Activated T-cell treated with anti-CD3 and anti-CD28 coated beads, Interleukin-2, amount 50 U/mL, for 24 hours (primary cell): ENCODE results near the gene TRPM1.
"Not testable (repeated sequence)": the region's sequence is repeated elsewhere in the genome, so short reads cannot be mapped to it uniquely, and the experiment has no call there.

Source experiments
- DNase-seq: peaks from one replicate; pipeline ENCODE4 v3.0.0-alpha.2; 2020
- H3K27ac Mint-ChIP-seq: 2 replicates; pipeline ENCODE4 v1.8.0; 2020; ENCODE audit warnings: mild to moderate bottlenecking, mixed read lengths
- H3K27me3 Mint-ChIP-seq: 2 replicates; pipeline ENCODE4 v1.8.0; 2020; ENCODE audit warnings: mixed read lengths
- H3K36me3 Mint-ChIP-seq: 2 replicates; pipeline ENCODE4 v1.8.0; 2020; ENCODE audit warnings: low read depth, mixed read lengths
- H3K4me1 Mint-ChIP-seq: 2 replicates; pipeline ENCODE4 v1.8.0; 2020; ENCODE audit warnings: low read depth, mixed read lengths
- H3K4me3 Mint-ChIP-seq: 2 replicates; pipeline ENCODE4 v1.8.0; 2020; ENCODE audit warnings: mild to moderate bottlenecking, moderate library complexity, mixed read lengths
- H3K9me3 Mint-ChIP-seq: 2 replicates; pipeline ENCODE4 v1.8.0; 2020; ENCODE audit warnings: mixed read lengths

The TRPM1 gene

DNA sequence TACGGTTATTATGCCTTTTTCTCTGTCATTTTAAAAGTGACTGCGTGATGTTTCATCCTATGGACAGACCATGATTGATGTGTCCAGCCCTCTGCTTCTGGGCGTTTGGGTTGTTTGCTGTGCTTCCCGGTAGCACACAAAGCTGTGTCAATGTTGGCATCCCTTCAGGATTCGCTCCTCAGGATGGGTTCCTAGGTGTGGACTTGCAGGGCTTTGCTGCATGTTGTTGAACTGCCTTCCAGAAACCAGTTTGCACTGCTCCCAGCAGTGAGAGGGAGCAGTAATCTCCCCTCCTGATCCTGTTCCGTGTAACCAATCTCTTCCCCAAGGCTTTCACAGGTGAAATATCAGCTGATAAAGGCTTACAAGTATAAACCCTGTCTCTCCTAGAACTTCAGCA is 787 bp downstream of the TRPM1 start:
- Mint-ChIP-seq H3K9me3 (no peaks in the 10 kb centered on the region), H3K27ac (no peak overlapping the region), H3K36me3 (no peaks in the 10 kb centered on the region), H3K27me3 (no peaks in the 10 kb centered on the region), H3K4me1 (peaks cover 1% of the 10 kb centered on the region), H3K4me3 (no peak overlapping the region)
- no peak for DNase-seq

DNA sequence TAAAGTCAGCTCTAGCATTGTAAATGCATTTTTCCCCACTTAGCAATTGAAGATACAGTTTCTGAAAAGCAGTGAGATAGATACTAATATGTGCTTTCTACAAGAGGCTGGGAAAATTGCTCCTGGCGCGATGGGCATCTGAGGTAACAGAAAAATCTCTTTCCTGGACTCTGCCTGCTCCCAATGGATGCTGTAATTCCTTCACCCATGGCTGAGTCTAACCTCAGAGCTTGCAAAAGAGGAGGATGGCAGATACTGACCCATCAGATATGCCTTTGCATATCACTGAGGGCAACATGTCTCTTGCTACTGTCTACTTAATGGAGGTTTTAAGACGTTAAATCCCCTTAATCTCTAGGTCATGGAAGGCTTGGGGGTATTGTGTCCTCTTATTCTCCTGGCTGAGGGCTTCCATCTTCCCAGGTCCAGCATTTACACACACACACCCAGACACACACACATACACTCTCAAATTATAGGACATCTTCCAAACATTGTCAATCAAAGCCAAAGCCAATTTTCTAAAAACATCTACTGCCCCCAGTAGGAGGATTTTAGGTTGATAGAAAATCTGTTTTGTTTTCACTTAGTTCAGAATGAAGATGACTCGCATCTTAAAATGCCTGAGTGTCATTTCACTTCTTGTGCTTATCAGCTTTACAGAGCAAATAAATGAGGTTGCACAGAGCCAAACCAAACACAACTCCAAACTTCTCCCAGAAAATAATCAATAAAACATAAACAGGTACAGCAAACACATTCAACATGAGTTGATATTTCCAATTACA is 2.4 kb downstream of the TRPM1 start:
- H3K4me1 Mint-ChIP-seq = peaks cover 1% of the 10 kb centered on the region
- H3K9me3 Mint-ChIP-seq = no peaks in the 10 kb centered on the region
- H3K36me3 Mint-ChIP-seq = no peaks in the 10 kb centered on the region
- H3K27me3 Mint-ChIP-seq = no peaks in the 10 kb centered on the region
- no peak overlapping the region for H3K27ac Mint-ChIP-seq
- DNase-seq = no peak
- H3K4me3 Mint-ChIP-seq = no peak overlapping the region

- DNase-seq = no peak
- Mint-ChIP-seq H3K27me3 (no peaks in the 10 kb centered on the region), H3K36me3 (no peaks in the 10 kb centered on the region), H3K4me3 (no peak overlapping the region), H3K4me1 (peaks cover 1% of the 10 kb centered on the region), H3K27ac (no peak overlapping the region), H3K9me3 (no peaks in the 10 kb centered on the region)
These were observed 3.0 kb downstream of the TRPM1 start for GRCh38 chr15:31098491-31098917.

GRCh38 chr15:31096563-31096962 is 5.0 kb downstream of the TRPM1 start:
- H3K4me3 Mint-ChIP-seq = no peak overlapping the region

GRCh38 chr15:31091481-31091880 is 10.0 kb downstream of the TRPM1 start:
- Mint-ChIP-seq H3K27ac (no peak overlapping the region), H3K27me3 (no peaks in the 10 kb centered on the region), H3K9me3 (no peaks in the 10 kb centered on the region), H3K4me3 (no peak overlapping the region), H3K36me3 (no peaks in the 10 kb centered on the region), H3K4me1 (no peaks in the 10 kb centered on the region)
- DNase-seq = no peak

More at GRCh38 chr15:31096563-31096962, 5.0 kb downstream of the TRPM1 start:
- H3K27ac Mint-ChIP-seq = no peak overlapping the region
- H3K9me3 Mint-ChIP-seq = no peaks in the 10 kb centered on the region
- H3K27me3 Mint-ChIP-seq = no peaks in the 10 kb centered on the region
- no peaks in the 10 kb centered on the region for H3K36me3 Mint-ChIP-seq
- no peak for DNase-seq
- peaks cover 1% of the 10 kb centered on the region for H3K4me1 Mint-ChIP-seq

- no peak for DNase-seq
- Mint-ChIP-seq H3K36me3 (no peaks in the 10 kb centered on the region), H3K27ac (no peak overlapping the region), H3K4me3 (no peak overlapping the region), H3K9me3 (no peaks in the 10 kb centered on the region), H3K27me3 (no peaks in the 10 kb centered on the region), H3K4me1 (no peaks in the 10 kb centered on the region)
These were observed 10.8 kb downstream of the TRPM1 start for GRCh38 chr15:31090766-31091165.

DNA sequence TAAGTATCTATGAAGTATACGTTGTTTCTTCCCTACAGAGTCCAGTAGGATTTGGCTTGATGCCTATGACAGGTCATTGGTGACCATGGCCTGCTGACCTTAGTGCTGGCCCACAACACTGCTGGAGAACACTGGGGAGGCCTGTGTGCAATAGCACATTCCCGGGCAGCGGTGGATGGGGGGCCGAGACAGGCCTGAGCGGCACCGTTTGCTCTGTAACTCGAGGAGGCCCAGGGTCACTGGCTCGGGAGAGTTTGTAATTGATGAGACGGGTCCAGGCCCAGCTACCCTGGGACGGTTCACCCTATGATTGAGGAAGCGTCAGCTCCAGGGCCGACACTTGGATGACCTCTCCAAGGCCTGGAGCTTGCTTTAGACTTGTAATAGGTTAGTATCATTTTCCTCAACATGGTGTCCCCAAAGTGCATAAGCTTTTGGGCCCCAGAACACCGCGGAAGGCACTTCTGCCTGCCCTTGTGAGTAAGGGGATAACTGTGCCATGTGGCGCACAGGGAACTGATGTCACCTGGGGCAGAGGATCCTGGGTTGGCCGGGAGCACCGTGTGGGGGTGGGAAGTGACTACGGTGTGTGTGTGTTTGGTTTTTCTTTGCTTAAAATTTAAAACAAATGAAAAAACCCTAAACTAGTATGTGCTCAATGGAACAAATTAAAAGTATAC is 12.0 kb downstream of the TRPM1 start:
- Mint-ChIP-seq H3K9me3 (no peaks in the 10 kb centered on the region), H3K27ac (no peak overlapping the region), H3K36me3 (no peaks in the 10 kb centered on the region), H3K27me3 (no peaks in the 10 kb centered on the region), H3K4me3 (no peak overlapping the region), H3K4me1 (no peaks in the 10 kb centered on the region)
- no peak for DNase-seq

GRCh38 chr15:31088672-31089367 is 12.7 kb downstream of the TRPM1 start:
- no peak for DNase-seq
- no peaks in the 10 kb centered on the region for H3K27me3 Mint-ChIP-seq
- H3K27ac Mint-ChIP-seq = no peak overlapping the region
- no peaks in the 10 kb centered on the region for H3K36me3 Mint-ChIP-seq
- H3K9me3 Mint-ChIP-seq = no peaks in the 10 kb centered on the region
- no peaks in the 10 kb centered on the region for H3K4me1 Mint-ChIP-seq
- no peak overlapping the region for H3K4me3 Mint-ChIP-seq

DNA sequence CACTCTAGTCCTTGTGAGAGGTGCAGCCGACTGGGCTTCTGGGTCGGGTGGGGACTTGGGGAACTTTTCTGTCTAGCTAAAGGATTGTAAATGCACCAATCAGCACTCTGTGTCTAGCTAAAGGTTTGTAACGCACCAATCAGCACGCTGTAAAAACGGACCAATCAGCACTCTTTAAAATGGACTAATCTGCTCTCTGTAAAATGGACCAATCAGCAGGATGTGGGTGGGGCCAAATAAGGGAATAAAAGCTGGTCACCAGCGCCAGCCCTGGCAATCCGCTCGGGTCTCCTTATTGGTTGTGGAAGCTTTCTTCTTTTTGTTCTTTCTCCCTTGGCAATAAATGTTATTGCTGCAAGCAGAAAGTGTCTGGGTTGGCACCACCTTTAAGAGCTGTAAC is 13.5 kb downstream of the TRPM1 start:
- H3K36me3 Mint-ChIP-seq, DNase-seq, H3K27me3 Mint-ChIP-seq, H3K27ac Mint-ChIP-seq, H3K4me1 Mint-ChIP-seq, H3K4me3 Mint-ChIP-seq, H3K9me3 Mint-ChIP-seq: not testable (repeated sequence)

DNA sequence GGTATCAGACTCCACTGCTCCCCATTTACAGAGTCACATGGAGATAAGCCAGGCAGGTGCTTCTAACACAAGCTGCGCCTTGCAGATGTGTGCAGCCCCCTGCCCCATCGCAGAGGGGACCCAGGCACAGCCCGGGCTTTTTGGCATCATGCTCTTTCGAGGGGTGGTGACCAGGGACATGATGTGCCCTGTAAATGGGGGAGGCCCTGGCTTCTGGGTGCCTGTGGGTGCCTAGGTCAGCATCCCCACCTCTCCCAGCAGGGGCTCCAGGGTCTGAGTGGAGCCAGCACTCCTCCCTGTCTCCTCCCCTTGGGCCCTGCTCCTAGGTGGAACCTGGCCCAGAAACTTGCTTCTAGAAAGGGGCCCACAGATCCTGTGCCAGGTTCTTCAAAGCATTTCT is 15.2 kb downstream of the TRPM1 start:
- DNase-seq = no peak
- Mint-ChIP-seq H3K9me3 (no peaks in the 10 kb centered on the region), H3K27ac (no peak overlapping the region), H3K4me3 (no peak overlapping the region), H3K36me3 (no peaks in the 10 kb centered on the region), H3K4me1 (no peaks in the 10 kb centered on the region), H3K27me3 (peaks cover 14% of the 10 kb centered on the region)

DNA sequence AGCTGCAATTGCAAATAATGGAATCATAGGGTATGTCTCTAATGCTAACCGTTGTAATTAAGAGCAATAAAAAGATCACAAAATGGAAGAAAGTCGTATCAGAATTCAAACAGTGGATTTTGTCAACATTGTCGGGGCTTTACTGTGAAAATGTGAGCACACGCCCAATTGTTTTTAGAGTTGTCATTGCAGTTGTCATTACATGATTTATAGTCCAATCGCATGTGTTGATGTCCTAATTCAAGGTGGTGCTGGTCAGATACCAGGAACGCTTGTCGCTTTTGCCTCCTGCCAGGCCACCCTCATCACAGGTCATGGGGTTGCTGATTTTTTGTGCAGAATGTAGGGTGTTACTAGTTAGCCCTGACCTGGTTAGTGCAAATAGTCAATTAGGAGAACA is 16.2 kb downstream of the TRPM1 start:
- no peak overlapping the region for H3K4me3 Mint-ChIP-seq
- DNase-seq = no peak
- H3K36me3 Mint-ChIP-seq = no peaks in the 10 kb centered on the region
- peaks cover 15% of the 10 kb centered on the region for H3K27me3 Mint-ChIP-seq
- no peak overlapping the region for H3K27ac Mint-ChIP-seq
- no peaks in the 10 kb centered on the region for H3K4me1 Mint-ChIP-seq
- H3K9me3 Mint-ChIP-seq = no peaks in the 10 kb centered on the region

DNA sequence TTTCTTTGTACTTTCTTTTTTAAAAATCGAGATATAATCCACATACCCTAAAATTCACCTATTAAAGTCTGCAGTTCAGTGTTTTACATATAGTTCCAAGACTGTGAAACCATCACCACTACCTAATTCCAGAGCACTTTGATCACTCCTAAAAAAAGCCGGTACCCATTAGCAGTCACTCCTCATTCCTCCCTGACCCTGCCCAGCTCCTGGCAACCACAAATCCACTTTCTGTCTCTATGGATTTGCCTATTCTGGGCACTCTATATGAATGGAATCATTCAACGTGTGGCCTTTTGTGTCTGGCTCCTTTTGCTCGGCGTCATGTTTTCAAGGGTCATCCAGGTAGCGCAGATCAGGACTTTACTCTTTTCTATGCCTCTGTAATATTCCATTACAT is 17.3 kb downstream of the TRPM1 start:
- DNase-seq = no peak
- Mint-ChIP-seq H3K27me3 (peaks cover 25% of the 10 kb centered on the region), H3K36me3 (no peaks in the 10 kb centered on the region), H3K4me1 (peaks cover 4% of the 10 kb centered on the region), H3K27ac (peak overlapping the region; percentile 5), H3K9me3 (no peaks in the 10 kb centered on the region), H3K4me3 (no peak overlapping the region)

DNA sequence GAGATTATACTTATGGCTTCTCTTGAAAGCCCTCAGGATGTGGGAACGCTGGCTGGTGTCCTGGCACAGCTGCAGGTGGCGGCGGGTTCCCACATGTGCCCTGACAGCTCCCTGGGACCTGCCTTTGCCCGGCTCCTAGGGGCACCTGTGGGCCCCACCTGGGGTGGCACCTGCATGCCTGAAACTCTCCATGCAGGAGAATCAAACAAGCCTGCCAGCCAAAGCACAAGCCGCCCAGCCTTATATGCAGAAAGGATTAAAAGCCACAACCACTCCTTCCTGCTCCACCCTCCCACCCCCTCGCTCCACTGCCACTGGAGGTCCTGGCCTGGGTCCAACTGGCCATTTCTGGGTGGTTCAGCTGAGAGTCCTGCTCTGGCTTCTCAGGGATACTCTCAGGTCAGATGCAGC is 18.1 kb downstream of the TRPM1 start:
- H3K27me3 Mint-ChIP-seq = peaks cover 29% of the 10 kb centered on the region
- no peak overlapping the region for H3K4me3 Mint-ChIP-seq
- H3K27ac Mint-ChIP-seq = no peak overlapping the region
- H3K9me3 Mint-ChIP-seq = no peaks in the 10 kb centered on the region
- H3K4me1 Mint-ChIP-seq = peaks cover 4% of the 10 kb centered on the region
- DNase-seq = no peak
- no peaks in the 10 kb centered on the region for H3K36me3 Mint-ChIP-seq

- peaks cover 30% of the 10 kb centered on the region for H3K27me3 Mint-ChIP-seq
- H3K27ac Mint-ChIP-seq = no peak overlapping the region
- no peaks in the 10 kb centered on the region for H3K9me3 Mint-ChIP-seq
- no peaks in the 10 kb centered on the region for H3K36me3 Mint-ChIP-seq
- no peak for DNase-seq
- no peak overlapping the region for H3K4me3 Mint-ChIP-seq
- peaks cover 4% of the 10 kb centered on the region for H3K4me1 Mint-ChIP-seq
These were observed 18.7 kb downstream of the TRPM1 start for GRCh38 chr15:31082771-31083369.
